Esophagus muscularis mucosa (tissue), 4 donors: ENCODE results near the gene ERBB4.

Source experiments
- CTCF ChIP-seq, 3 experiments: fragments of 200-600 bp in 2 of 3; fragments of 450-650 bp in 1 of 3; sonication (generic) in 2 of 3; IDR thresholded peaks; one replicate each; pipeline ENCODE4 v1.5.1; 2017 to 2019; ENCODE audit warnings: antibody characterized with exemption in 3 of 3, mild to moderate bottlenecking in 2 of 3, moderate library complexity in 1 of 3
- EP300 ChIP-seq: sonication (generic); formaldehyde crosslinking; IDR thresholded peaks from one replicate; pipeline ENCODE4 v1.6.1; 2017; ENCODE audit warnings: antibody characterized with exemption
- POLR2A ChIP-seq: fragments of 450-650 bp; IDR thresholded peaks from one replicate; pipeline ENCODE4 v1.6.1; 2017; ENCODE audit warnings: antibody characterized with exemption, moderate library complexity, mild to moderate bottlenecking, low read depth
- POLR2AphosphoS5 ChIP-seq, 2 donors: sonication (generic); formaldehyde crosslinking; IDR thresholded peaks; one replicate each; pipeline ENCODE4 v1.6.1; 2017; ENCODE audit warnings: antibody characterized with exemption in 2 of 2

GRCh38 chr2:212480447-212480846 is 58.2 kb downstream of the ERBB4 start:
- no peak for TF ChIP-seq EP300
- no peak for TF ChIP-seq CTCF (IDR thresholded peaks at IDR 0.05)
- no peak for TF ChIP-seq POLR2AphosphoS5 (IDR thresholded peaks at IDR 0.05)
- no peak for TF ChIP-seq POLR2A
